HEK293 (cell line): ENCODE measurements around the gene LRRC4C.

Experiments used
- BCL11B ChIP-seq: fragments of 450-650 bp; formaldehyde crosslinking; IDR thresholded peaks from 2 replicates; pipeline ENCODE4 v1.5.1; 2016; ENCODE audit warnings: low read depth, missing biosample characterization, missing genetic modification characterization
- CTCF ChIP-seq: fragments of 450-650 bp; formaldehyde crosslinking; IDR thresholded peaks from 2 replicates; pipeline ENCODE4 v1.5.1; 2016; ENCODE audit warnings: missing biosample characterization, missing genetic modification characterization
- PRDM10 ChIP-seq: fragments of 450-650 bp; formaldehyde crosslinking; IDR thresholded peaks from 2 replicates; pipeline ENCODE4 v1.5.1; 2016; ENCODE audit warnings: missing biosample characterization, missing genetic modification characterization
- REPIN1 ChIP-seq: fragments of 450-650 bp; formaldehyde crosslinking; IDR thresholded peaks from 2 replicates; pipeline ENCODE4 v1.5.1; 2017; ENCODE audit warnings: missing biosample characterization, missing genetic modification characterization, low read depth
- SALL2 ChIP-seq: fragments of 450-650 bp; formaldehyde crosslinking; IDR thresholded peaks from 2 replicates; pipeline ENCODE4 v1.5.0; 2017; ENCODE audit warnings: missing biosample characterization, mild to moderate bottlenecking, missing genetic modification characterization, borderline replicate concordance
- SP2 ChIP-seq: fragments of 450-650 bp; formaldehyde crosslinking; IDR thresholded peaks from 2 replicates; pipeline ENCODE4 v1.5.1; 2016; ENCODE audit warnings: missing biosample characterization, missing genetic modification characterization
- TRIM28 ChIP-seq: IDR thresholded peaks from 2 replicates; pipeline ENCODE4 v1.6.1; 2011; ENCODE audit warnings: low read length, control low read depth, borderline replicate concordance
- ZFP37 ChIP-seq: fragments of 450-650 bp; formaldehyde crosslinking; IDR thresholded peaks from 2 replicates; pipeline ENCODE4 v1.5.1; 2016; ENCODE audit warnings: missing biosample characterization, missing genetic modification characterization
- ZFP41 ChIP-seq: fragments of 450-650 bp; formaldehyde crosslinking; IDR thresholded peaks from 2 replicates; pipeline ENCODE4 v1.5.1; 2016; ENCODE audit warnings: missing biosample characterization, missing genetic modification characterization, borderline replicate concordance
- ZNF292 ChIP-seq: fragments of 450-650 bp; formaldehyde crosslinking; IDR thresholded peaks from 2 replicates; pipeline ENCODE4 v1.5.1; 2016; ENCODE audit warnings: low read depth, missing biosample characterization, missing genetic modification characterization, borderline replicate concordance
- ZNF398 ChIP-seq: fragments of 450-650 bp; formaldehyde crosslinking; IDR thresholded peaks from 2 replicates; pipeline ENCODE4 v1.5.1; 2017; ENCODE audit warnings: missing biosample characterization, missing genetic modification characterization
- ZNF433 ChIP-seq: fragments of 450-650 bp; formaldehyde crosslinking; IDR thresholded peaks from 2 replicates; pipeline ENCODE4 v1.5.1; 2016; ENCODE audit warnings: missing biosample characterization, missing genetic modification characterization, low read depth
- ZNF837 ChIP-seq: fragments of 450-650 bp; formaldehyde crosslinking; IDR thresholded peaks from 2 replicates; pipeline ENCODE4 v1.5.1; 2016; ENCODE audit warnings: missing biosample characterization, missing genetic modification characterization
- TF ChIP-seq, protein P1 (sequence below): fragments of 450-650 bp; formaldehyde crosslinking; IDR thresholded peaks from 2 replicates; pipeline ENCODE4 v1.5.1; 2016; ENCODE audit warnings: missing biosample characterization, missing genetic modification characterization

DNA sequence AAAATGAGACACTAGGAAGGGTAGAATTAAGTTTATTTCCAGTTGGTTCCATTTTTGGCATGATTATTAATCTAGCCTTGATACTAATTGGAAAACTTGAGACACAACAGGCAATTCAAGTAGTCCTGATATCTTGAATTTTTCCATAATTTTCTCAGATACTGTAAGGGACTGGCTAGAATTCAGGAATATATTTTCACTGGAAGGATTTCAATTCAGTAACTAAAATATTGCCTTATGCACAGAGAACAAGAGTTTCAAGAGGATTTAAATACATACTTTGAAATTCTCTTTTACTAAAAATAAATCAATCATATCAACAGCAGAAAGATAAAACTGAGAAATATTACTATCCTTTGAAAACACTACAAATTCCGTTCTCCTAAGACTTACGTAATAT lies 632.9 kb downstream of the LRRC4C start:
- TF ChIP-seq CTCF (no peak), ZNF292 (tag by site-specific recombination) (no peak), ZFP37 (tag by site-specific recombination) (no peak), SALL2 (tag by site-specific recombination) (no peak), ZNF398 (tag by site-specific recombination) (no peak), TRIM28 (no peak), ZFP41 (no peak), SP2 (tag by site-specific recombination) (no peak), ZNF837 (tag by site-specific recombination) (no peak), BCL11B (tag by site-specific recombination) (no peak), ZNF433 (tag by site-specific recombination) (no peak), REPIN1 (tag by site-specific recombination) (no peak), PRDM10 (tag by site-specific recombination) (no peak)
- TF ChIP-seq, protein P1, sequence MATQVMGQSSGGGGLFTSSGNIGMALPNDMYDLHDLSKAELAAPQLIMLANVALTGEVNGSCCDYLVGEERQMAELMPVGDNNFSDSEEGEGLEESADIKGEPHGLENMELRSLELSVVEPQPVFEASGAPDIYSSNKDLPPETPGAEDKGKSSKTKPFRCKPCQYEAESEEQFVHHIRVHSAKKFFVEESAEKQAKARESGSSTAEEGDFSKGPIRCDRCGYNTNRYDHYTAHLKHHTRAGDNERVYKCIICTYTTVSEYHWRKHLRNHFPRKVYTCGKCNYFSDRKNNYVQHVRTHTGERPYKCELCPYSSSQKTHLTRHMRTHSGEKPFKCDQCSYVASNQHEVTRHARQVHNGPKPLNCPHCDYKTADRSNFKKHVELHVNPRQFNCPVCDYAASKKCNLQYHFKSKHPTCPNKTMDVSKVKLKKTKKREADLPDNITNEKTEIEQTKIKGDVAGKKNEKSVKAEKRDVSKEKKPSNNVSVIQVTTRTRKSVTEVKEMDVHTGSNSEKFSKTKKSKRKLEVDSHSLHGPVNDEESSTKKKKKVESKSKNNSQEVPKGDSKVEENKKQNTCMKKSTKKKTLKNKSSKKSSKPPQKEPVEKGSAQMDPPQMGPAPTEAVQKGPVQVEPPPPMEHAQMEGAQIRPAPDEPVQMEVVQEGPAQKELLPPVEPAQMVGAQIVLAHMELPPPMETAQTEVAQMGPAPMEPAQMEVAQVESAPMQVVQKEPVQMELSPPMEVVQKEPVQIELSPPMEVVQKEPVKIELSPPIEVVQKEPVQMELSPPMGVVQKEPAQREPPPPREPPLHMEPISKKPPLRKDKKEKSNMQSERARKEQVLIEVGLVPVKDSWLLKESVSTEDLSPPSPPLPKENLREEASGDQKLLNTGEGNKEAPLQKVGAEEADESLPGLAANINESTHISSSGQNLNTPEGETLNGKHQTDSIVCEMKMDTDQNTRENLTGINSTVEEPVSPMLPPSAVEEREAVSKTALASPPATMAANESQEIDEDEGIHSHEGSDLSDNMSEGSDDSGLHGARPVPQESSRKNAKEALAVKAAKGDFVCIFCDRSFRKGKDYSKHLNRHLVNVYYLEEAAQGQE = no peak
